ENCODE data around the gene PTPRR.
A peak's percentile ranks its signal among the peaks of the same experiment; 100 is the strongest.

Gene PTPRR

GRCh38 chr12:70644861-70645260 lies 275.7 kb downstream of the PTPRR start:
- DNase-seq (ENCODE audit: low read depth), result no peak

- no peak for DNase-seq (ENCODE audit: low read depth)
These were observed 276.6 kb downstream of the PTPRR start for GRCh38 chr12:70643939-70644338.

GRCh38 chr12:70641691-70642090 lies 278.8 kb downstream of the PTPRR start:
- no peak for DNase-seq (ENCODE audit: low read depth)

GRCh38 chr12:70640901-70641300 lies 279.6 kb downstream of the PTPRR start:
- DNase-seq (ENCODE audit: low read depth), result no peak

- no peak for DNase-seq (ENCODE audit: low read depth)
These were observed 281.0 kb downstream of the PTPRR start for GRCh38 chr12:70639535-70639934.

GRCh38 chr12:70638639-70639360 lies 281.7 kb downstream of the PTPRR start:
- DNase-seq (ENCODE audit: low read depth), result no peak

GRCh38 chr12:70637303-70638085 lies 283.0 kb downstream of the PTPRR start, which contains the start of gene PTPRB:
Gene PTPRB, minus strand, starts transcription at chr12:70637429. Its CDS starts 34 bp downstream, at chr12:70637395.
- no peak for DNase-seq (ENCODE audit: low read depth)

GRCh38 chr12:70635755-70636154 lies 284.8 kb downstream of the PTPRR start:
- no peak for DNase-seq (ENCODE audit: low read depth)

GRCh38 chr12:70628701-70629480 lies 291.6 kb downstream of the PTPRR start:
- no peak for DNase-seq (ENCODE audit: low read depth)

GRCh38 chr12:70627677-70628076 lies 292.9 kb downstream of the PTPRR start:
- DNase-seq (ENCODE audit: low read depth), result no peak

- no peak for DNase-seq (ENCODE audit: low read depth)
These were observed 294.4 kb downstream of the PTPRR start for GRCh38 chr12:70626180-70626579.

- peak; percentile 21 for DNase-seq (ENCODE audit: low read depth)
These were observed 300.9 kb downstream of the PTPRR start for GRCh38 chr12:70619471-70620152.

- no peak for DNase-seq (ENCODE audit: low read depth)
These were observed 302.2 kb downstream of the PTPRR start for GRCh38 chr12:70618371-70618770.

- DNase-seq (ENCODE audit: low read depth), result no peak
These were observed 303.1 kb downstream of the PTPRR start for GRCh38 chr12:70617450-70617849.

GRCh38 chr12:70615174-70615866 lies 305.2 kb downstream of the PTPRR start:
- no peak for DNase-seq (ENCODE audit: low read depth)

GRCh38 chr12:70609739-70610491 lies 310.6 kb downstream of the PTPRR start:
- no peak for DNase-seq (ENCODE audit: low read depth)

GRCh38 chr12:70609203-70609602 lies 311.3 kb downstream of the PTPRR start:
- DNase-seq (ENCODE audit: low read depth), result no peak

- no peak for DNase-seq (ENCODE audit: low read depth)
These were observed 312.4 kb downstream of the PTPRR start for GRCh38 chr12:70608184-70608583.

- no peak for DNase-seq (ENCODE audit: low read depth)
These were observed 313.4 kb downstream of the PTPRR start for GRCh38 chr12:70607107-70607506.

GRCh38 chr12:70605976-70606375 lies 314.6 kb downstream of the PTPRR start:
- no peak for DNase-seq (ENCODE audit: low read depth)

- no peak for DNase-seq (ENCODE audit: low read depth)
These were observed 315.9 kb downstream of the PTPRR start for GRCh38 chr12:70604662-70605061.
